Measurements from ENCODE around the gene SIRT6. TPM values are rescaled to one million over a fixed set of nuclear protein-coding genes. Genes with fewer than 3 reads are reported as not detected.
"Not testable (repeated sequence)": the region's sequence is repeated elsewhere in the genome, so short reads cannot be mapped to it uniquely, and the experiment has no call there.

Gene SIRT6
- total RNA-seq, 1 donor from 2014 or later = 65.6 TPM

GRCh38 chr19:4134351-4134750, 48.0 kb downstream of the SIRT6 start:
- no peak overlapping the region for H3K4me3 ChIP-seq
- no peak for DNase-seq (ENCODE audit: extremely low spot score in 2 of 2)
- TF ChIP-seq POLR2AphosphoS5 (IDR thresholded peaks at IDR 0.05; ENCODE audit: insufficient read depth in 1 of 2, low read depth in 1 of 2) (no peak), CTCF (IDR thresholded peaks at IDR 0.05) (no peak), POLR2A (IDR thresholded peaks at IDR 0.05) (no peak)
- no peaks in the 10 kb centered on the region for H3K9me3 ChIP-seq
- no peaks in the 10 kb centered on the region for H3K4me1 ChIP-seq
- no peaks in the 10 kb centered on the region for H3K27me3 ChIP-seq
- no peak overlapping the region for H3K27ac ChIP-seq
- H3K36me3 ChIP-seq = no peaks in the 10 kb centered on the region
- intact Hi-C loops (cut with DNase I) = no loop called here

GRCh38 chr19:4130744-4131438, 51.5 kb downstream of the SIRT6 start:
- TF ChIP-seq POLR2AphosphoS5 (IDR thresholded peaks at IDR 0.05; ENCODE audit: insufficient read depth in 1 of 2, low read depth in 1 of 2) (no peak), CTCF (IDR thresholded peaks at IDR 0.05) (no peak), POLR2A (IDR thresholded peaks at IDR 0.05) (no peak)
- intact Hi-C loops (cut with DNase I) = no loop called here
- no peak overlapping the region for H3K27ac ChIP-seq
- no peaks in the 10 kb centered on the region for H3K27me3 ChIP-seq
- no peaks in the 10 kb centered on the region for H3K36me3 ChIP-seq
- H3K4me3 ChIP-seq = no peak overlapping the region
- no peaks in the 10 kb centered on the region for H3K4me1 ChIP-seq
- DNase-seq (ENCODE audit: extremely low spot score in 2 of 2) = no peak
- H3K9me3 ChIP-seq = no peaks in the 10 kb centered on the region

- H3K27ac ChIP-seq; intact Hi-C loops (cut with DNase I); H3K9me3 ChIP-seq: not testable (repeated sequence)
Measured at GRCh38 chr19:4129050-4129449, 53.3 kb downstream of the SIRT6 start.

GRCh38 chr19:4127322-4127721, 55.0 kb downstream of the SIRT6 start:
- H3K4me3 ChIP-seq; H3K27ac ChIP-seq; H3K36me3 ChIP-seq; intact Hi-C loops (cut with DNase I); DNase-seq (ENCODE audit: extremely low spot score in 2 of 2); H3K27me3 ChIP-seq; H3K9me3 ChIP-seq: not testable (repeated sequence)
- peaks cover 20% of the 10 kb centered on the region for H3K4me1 ChIP-seq

More at GRCh38 chr19:4129050-4129449, 53.3 kb downstream of the SIRT6 start:
- H3K36me3 ChIP-seq; H3K4me1 ChIP-seq; H3K4me3 ChIP-seq; H3K27me3 ChIP-seq; DNase-seq (ENCODE audit: extremely low spot score in 2 of 2): not testable (repeated sequence)

GRCh38 chr19:4124638-4125037, 57.7 kb downstream of the SIRT6 start:
- H3K4me3 ChIP-seq = peak overlapping the region; percentile 92 to 95
- H3K9me3 ChIP-seq = no peaks in the 10 kb centered on the region
- H3K27me3 ChIP-seq = no peaks in the 10 kb centered on the region
- no peak for DNase-seq (ENCODE audit: extremely low spot score in 2 of 2)
- TF ChIP-seq POLR2A (IDR thresholded peaks at IDR 0.05) (no peak), CTCF (IDR thresholded peaks at IDR 0.05) (no peak), POLR2AphosphoS5 (IDR thresholded peaks at IDR 0.05; ENCODE audit: insufficient read depth in 1 of 2, low read depth in 1 of 2) (no peak)
- H3K4me1 ChIP-seq = peaks cover 45% of the 10 kb centered on the region
- no peaks in the 10 kb centered on the region for H3K36me3 ChIP-seq
- peak overlapping the region; percentile 81 for H3K27ac ChIP-seq
- intact Hi-C loops (cut with DNase I) = loop anchor here (1.0 kb wide), 1 partner anchor 117 kb away; the partner anchor contains the start of gene PIAS4

Small RNAs within 50 kb of the gene (small RNA-seq; reads per million reads assigned to genes)
- not detected for gene RF00017

Other genes starting within 250 kb of the SIRT6 start
- not detected for gene NMRK2, start 249.5 kb downstream of the SIRT6 start, total RNA-seq
- 62.4 TPM for gene DAPK3, start 211.5 kb downstream of the SIRT6 start, total RNA-seq
- gene EEF2, start 197.1 kb downstream of the SIRT6 start, total RNA-seq = 1,702 TPM
- 14.0 TPM for gene PIAS4, start 174.8 kb downstream of the SIRT6 start, total RNA-seq
- 60.6 TPM for gene ZBTB7A, start 115.7 kb downstream of the SIRT6 start, total RNA-seq
- gene MAP2K2, start 58.4 kb downstream of the SIRT6 start, total RNA-seq = 104 TPM
- not detected for gene CREB3L3, start 28.9 kb downstream of the SIRT6 start, total RNA-seq
- 0.25 TPM for gene ANKRD24, start 126 bp upstream of the SIRT6 start, total RNA-seq
- gene EBI3, start 47.0 kb upstream of the SIRT6 start, total RNA-seq = not detected
- gene YJU2, start 64.5 kb upstream of the SIRT6 start, total RNA-seq = 19.9 TPM
- gene SHD, start 96.7 kb upstream of the SIRT6 start, total RNA-seq = not detected
- gene TMIGD2, start 119.8 kb upstream of the SIRT6 start, total RNA-seq = not detected
- gene FSD1, start 122.0 kb upstream of the SIRT6 start, total RNA-seq = 1.7 TPM
- 29.2 TPM for gene STAP2, start 156.3 kb upstream of the SIRT6 start, total RNA-seq
- gene MPND, start 161.0 kb upstream of the SIRT6 start, total RNA-seq = 10.1 TPM
- gene SH3GL1, start 218.0 kb upstream of the SIRT6 start, total RNA-seq = 65.6 TPM
- 21.4 TPM for gene CHAF1A, start 220.1 kb upstream of the SIRT6 start, total RNA-seq